ENCODE data around the gene AUTS2. TPM values are rescaled to one million over a fixed set of nuclear protein-coding genes. Genes with fewer than 3 reads are reported as not detected.

AUTS2 gene
- total RNA-seq, 1 experiment from 2014 or later = 42.1 TPM

DNA sequence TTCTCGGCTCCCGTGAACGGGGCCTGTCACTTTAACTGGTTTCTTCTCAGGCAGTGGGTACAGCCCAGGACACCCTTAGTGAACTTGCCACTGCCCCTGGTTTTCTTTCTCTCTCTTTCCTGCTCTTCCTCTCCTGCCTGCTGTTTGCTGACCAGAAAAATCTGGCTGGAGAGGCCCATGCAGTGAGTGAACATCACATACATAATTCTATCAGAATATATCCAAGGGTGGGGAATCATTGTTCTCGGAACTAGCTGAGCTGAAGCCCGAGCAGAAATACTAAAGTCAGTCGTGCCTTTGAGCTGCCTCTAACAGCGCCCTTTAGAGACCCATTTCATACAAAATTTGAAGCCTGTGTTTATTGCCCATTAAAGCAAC is 1032.2 kb downstream of the AUTS2 start:
- Histone ChIP-seq H3K27me3 (replicated peaks; ENCODE audit: insufficient read depth, low read depth, low read length, poor library complexity) (no peaks in the 10 kb centered on the region), H3K36me3 (ENCODE audit: insufficient read depth, low read length, poor library complexity, severe bottlenecking) (no peaks in the 10 kb centered on the region), H3K4me1 (ENCODE audit: insufficient read depth, low read length, poor library complexity, severe bottlenecking) (no peaks in the 10 kb centered on the region), H3K4me3 (ENCODE audit: low read depth, low read length, poor library complexity, severe bottlenecking) (no peak overlapping the region), H3K9me3 (ENCODE audit: low read depth, low read length, poor library complexity, severe bottlenecking) (no peaks in the 10 kb centered on the region), H3K27ac (ENCODE audit: low read depth, low read length, poor library complexity, severe bottlenecking) (no peak overlapping the region)
- TF ChIP-seq, protein P1, sequence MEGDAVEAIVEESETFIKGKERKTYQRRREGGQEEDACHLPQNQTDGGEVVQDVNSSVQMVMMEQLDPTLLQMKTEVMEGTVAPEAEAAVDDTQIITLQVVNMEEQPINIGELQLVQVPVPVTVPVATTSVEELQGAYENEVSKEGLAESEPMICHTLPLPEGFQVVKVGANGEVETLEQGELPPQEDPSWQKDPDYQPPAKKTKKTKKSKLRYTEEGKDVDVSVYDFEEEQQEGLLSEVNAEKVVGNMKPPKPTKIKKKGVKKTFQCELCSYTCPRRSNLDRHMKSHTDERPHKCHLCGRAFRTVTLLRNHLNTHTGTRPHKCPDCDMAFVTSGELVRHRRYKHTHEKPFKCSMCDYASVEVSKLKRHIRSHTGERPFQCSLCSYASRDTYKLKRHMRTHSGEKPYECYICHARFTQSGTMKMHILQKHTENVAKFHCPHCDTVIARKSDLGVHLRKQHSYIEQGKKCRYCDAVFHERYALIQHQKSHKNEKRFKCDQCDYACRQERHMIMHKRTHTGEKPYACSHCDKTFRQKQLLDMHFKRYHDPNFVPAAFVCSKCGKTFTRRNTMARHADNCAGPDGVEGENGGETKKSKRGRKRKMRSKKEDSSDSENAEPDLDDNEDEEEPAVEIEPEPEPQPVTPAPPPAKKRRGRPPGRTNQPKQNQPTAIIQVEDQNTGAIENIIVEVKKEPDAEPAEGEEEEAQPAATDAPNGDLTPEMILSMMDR (conservative IDR thresholded peaks at IDR 0.05; ENCODE audit: low read depth, low read length) = no peak
- TF ChIP-seq EZH2 (IDR thresholded peaks at IDR 0.05; ENCODE audit: borderline replicate concordance, low read depth, low read length, poor library complexity, severe bottlenecking) = no peak
- DNase-seq (ENCODE audit: low spot score) = no peak
- intact Hi-C loops (cut with micrococcal nuclease; ENCODE audit: unreplicated experiment) = no loop called here
- no TSS peak for BruUV-seq (replicated peaks)
- ChIA-PET CTCF (no interaction called here), POLR2A (ENCODE audit: low non-redundant PET) (no interaction called here)

DNA sequence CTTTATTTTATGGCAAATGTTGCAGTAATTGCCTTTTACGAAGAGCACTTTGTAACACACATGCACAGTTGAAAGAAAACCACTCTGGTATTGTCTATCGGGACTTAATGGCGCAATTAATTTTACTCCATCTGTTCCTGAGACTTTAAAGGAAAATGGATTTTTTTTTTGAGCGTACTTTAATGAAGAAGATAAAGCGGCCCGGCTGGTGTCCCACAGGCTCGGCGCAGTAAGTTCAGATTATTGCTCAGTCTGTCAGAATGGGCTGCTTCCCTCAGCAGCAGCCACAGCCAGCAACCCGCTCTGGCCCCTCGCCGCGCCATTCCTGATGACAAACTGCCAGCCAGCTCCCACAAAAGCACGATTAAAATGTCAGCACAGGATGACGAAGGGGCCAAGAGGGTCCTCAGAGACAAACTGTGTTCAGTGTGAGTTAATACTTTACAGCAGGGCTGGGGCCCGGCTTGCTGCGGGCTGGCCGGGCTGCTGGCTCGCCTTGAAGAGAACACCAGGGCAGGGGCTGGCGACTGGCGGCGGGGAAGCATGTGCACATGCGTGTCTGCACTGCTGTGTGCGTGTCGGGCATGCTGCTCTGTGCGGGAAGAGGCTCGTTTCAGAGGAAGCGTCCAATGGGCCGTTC is 1032.7 kb downstream of the AUTS2 start:
- Histone ChIP-seq H3K4me1 (ENCODE audit: insufficient read depth, low read length, poor library complexity, severe bottlenecking) (no peaks in the 10 kb centered on the region), H3K9me3 (ENCODE audit: low read depth, low read length, poor library complexity, severe bottlenecking) (no peaks in the 10 kb centered on the region), H3K27me3 (replicated peaks; ENCODE audit: insufficient read depth, low read depth, low read length, poor library complexity) (no peaks in the 10 kb centered on the region), H3K27ac (ENCODE audit: low read depth, low read length, poor library complexity, severe bottlenecking) (no peak overlapping the region), H3K4me3 (ENCODE audit: low read depth, low read length, poor library complexity, severe bottlenecking) (no peak overlapping the region), H3K36me3 (ENCODE audit: insufficient read depth, low read length, poor library complexity, severe bottlenecking) (no peaks in the 10 kb centered on the region)
- no TSS peak for BruUV-seq (replicated peaks)
- intact Hi-C loops (cut with micrococcal nuclease; ENCODE audit: unreplicated experiment) = no loop called here
- ChIA-PET POLR2A (ENCODE audit: low non-redundant PET) (no interaction called here), CTCF (no interaction called here)
- DNase-seq (ENCODE audit: low spot score) = no peak
- TF ChIP-seq, protein P1 (conservative IDR thresholded peaks at IDR 0.05; ENCODE audit: low read depth, low read length) = no peak
- TF ChIP-seq EZH2 (IDR thresholded peaks at IDR 0.05; ENCODE audit: borderline replicate concordance, low read depth, low read length, poor library complexity, severe bottlenecking) = no peak

DNA sequence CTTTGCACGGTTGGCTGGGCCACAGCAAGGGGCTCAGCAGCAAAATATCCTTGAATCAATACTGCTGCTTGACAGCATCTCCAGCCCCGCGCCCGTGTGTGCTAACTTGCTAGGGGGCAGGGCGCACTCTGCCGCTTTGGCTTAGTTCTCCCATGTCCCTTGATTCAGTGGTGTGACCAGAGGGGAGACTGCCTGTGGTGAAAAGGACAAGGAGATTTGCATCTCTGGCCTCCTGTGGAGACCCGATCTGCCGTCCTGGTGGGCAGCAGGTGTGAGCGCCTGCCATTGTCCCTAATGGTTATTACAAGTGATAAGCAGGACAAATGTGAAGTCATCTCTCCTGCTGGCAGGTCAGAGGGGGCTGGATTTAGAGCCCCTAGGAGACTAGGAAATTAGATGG is 1033.4 kb downstream of the AUTS2 start:
- intact Hi-C loops (cut with micrococcal nuclease; ENCODE audit: unreplicated experiment) = no loop called here
- Histone ChIP-seq H3K27ac (ENCODE audit: low read depth, low read length, poor library complexity, severe bottlenecking) (no peak overlapping the region), H3K36me3 (ENCODE audit: insufficient read depth, low read length, poor library complexity, severe bottlenecking) (no peaks in the 10 kb centered on the region), H3K9me3 (ENCODE audit: low read depth, low read length, poor library complexity, severe bottlenecking) (no peaks in the 10 kb centered on the region), H3K4me1 (ENCODE audit: insufficient read depth, low read length, poor library complexity, severe bottlenecking) (no peaks in the 10 kb centered on the region), H3K27me3 (replicated peaks; ENCODE audit: insufficient read depth, low read depth, low read length, poor library complexity) (no peaks in the 10 kb centered on the region), H3K4me3 (ENCODE audit: low read depth, low read length, poor library complexity, severe bottlenecking) (no peak overlapping the region)
- CTCF ChIA-PET = no interaction called here
- DNase-seq (ENCODE audit: low spot score) = no peak
- POLR2A ChIA-PET (ENCODE audit: low non-redundant PET) = no interaction called here
- no peak for TF ChIP-seq EZH2 (IDR thresholded peaks at IDR 0.05; ENCODE audit: borderline replicate concordance, low read depth, low read length, poor library complexity, severe bottlenecking)
- TF ChIP-seq, protein P1 (conservative IDR thresholded peaks at IDR 0.05; ENCODE audit: low read depth, low read length) = no peak
- BruUV-seq (replicated peaks) = no TSS peak

All from A673 (cell line).